ENCODE data around the gene UBE2D4.
"Not testable (repeated sequence)": the region's sequence is repeated elsewhere in the genome, so short reads cannot be mapped to it uniquely, and the experiment has no call there.

The UBE2D4 gene

DNA sequence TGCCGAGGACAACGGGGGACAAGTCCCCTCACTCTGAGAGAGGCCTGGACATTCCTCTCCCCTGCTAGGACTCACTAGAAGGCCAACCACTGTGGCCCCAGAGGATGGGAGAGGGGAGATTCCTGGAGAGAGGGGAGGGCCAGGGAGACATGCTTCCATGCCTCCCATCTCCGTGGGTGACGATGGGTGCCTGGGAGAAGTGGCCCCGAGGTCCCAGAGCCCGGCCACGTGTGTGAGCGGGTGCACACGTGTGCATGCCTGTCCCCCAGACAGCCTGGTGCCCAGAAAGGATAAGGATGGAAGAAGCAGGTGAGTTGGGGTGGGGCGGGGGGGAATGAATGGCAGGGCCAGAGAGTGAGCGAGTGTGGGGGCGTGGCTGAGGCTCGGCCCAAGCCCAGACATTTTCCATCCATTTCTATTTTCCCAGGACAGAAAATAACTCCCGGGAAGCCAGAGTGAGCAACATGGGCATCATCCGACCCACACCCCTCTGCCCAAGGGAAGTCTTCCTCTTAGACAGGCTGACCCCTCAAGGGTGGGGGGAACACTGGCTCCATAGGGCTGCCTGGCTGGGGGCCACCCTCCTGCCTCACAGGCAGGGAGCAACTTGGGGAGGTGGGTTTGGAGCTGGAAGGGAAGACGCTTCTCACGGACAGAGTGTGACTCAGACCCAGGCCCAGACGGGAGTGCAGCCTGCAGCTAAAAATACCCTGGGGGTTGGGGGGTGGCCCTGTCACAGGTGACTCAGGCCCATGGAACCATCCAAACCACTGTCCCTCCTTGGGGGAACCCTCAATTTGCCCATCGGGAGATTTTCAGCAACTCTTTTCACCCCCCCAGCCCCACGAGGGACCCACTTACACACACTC lies 42.2 kb downstream of the UBE2D4 start:
- not testable (repeated sequence) for DNase-seq

DNA sequence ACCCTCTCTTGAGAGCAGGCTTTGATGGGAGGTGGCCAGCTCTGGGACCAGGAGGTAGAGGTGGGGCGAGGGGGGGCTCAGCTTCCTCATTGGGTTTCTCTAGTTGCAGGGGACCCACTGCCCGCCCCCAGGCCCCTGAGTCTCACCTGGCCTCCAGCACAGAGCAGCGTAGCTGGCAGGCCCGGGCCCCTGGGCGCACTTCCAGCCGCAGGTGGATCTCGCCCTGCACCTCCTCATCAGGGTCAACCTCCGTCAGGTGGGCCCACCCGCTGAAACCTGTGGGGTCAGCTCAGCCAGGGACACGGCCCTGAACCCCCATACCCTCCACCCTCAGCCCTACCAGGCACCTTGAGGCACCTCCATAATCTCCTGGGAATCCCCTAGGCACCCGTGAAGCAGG lies 43.4 kb downstream of the UBE2D4 start:
- DNase-seq: not testable (repeated sequence)

DNA sequence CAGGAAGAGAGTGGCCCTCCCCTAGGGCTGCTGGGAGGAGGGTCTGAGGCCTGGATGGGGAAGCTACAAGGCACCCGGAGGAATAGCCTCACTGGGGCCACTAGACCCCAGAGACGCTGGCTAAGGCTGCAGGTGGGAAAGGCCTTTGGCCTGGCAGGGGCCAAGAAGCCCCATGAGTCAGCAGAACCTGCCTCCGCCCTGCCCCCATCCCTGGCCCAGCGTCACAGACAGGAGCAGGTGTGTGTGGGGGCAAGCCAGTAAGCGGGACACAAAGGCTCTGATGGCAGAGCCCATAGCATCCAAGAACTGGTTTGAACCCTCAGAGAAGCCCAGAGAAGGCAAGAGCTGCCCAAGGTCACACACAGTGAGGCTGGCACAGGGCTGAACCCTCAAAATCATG lies 44.5 kb downstream of the UBE2D4 start:
- not testable (repeated sequence) for DNase-seq

DNA sequence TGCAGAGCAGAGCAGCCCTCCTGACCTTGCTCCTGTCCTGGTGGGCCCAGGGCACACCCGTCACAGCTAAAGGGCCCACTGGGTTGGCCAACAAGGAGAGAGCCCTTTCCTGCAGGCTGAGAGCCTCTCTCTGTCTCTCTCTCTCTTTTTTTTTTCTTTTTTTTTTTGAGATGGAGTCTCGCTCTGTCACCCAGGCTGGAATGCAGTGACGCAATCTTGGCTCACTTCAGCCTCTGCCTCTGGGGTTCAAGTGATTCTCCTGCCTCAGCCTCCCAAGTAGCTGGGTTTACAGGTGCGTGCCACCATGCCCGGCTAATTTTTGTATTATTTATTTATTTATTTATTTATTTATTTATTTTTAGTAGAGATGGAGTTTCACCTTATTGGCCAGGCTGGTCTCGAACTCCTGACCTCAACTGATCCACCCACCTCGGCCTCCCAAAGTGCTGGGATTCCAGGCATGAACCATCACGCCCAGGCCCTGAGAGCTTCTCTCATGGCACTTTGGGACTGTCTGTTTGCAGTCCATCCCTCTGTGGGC lies 47.9 kb downstream of the UBE2D4 start:
- not testable (repeated sequence) for DNase-seq

DNA sequence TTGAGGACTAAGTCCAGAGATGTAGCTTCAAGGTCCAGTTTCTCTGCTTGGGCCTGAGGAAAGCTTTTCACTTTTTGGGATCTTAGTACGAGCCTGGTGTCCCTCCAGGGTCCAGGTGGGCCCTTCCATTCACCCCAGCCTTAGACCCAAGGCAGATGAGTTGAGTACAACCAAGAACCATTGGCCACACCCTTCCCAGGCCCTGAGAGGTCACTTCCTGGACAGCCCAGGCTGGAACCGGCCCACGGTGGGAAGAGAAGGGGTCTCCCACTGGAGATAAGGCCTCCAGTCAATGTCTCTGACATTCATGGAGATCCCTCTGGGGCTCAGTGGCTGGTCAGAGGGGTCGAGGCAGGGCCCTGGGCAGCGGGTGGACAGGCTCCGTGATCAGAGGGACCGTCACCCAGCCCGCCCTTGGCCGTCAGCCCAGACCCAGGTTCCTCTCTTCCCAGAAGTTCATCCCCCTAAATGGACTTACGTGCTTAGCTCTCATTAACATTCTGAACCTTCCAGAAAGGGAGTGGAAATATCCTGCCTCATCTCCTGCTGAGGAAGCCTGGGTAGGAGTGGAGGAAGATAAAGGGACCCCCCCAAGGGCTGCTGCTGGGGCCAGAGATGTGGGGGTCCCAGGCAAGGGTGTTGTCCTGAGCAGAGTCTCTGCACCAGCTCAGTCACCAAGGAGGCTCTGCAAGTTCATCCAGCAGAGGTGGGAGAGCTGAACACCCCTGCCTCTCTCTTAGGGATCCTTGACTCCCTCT lies 48.7 kb downstream of the UBE2D4 start:
- DNase-seq: not testable (repeated sequence)

DNA sequence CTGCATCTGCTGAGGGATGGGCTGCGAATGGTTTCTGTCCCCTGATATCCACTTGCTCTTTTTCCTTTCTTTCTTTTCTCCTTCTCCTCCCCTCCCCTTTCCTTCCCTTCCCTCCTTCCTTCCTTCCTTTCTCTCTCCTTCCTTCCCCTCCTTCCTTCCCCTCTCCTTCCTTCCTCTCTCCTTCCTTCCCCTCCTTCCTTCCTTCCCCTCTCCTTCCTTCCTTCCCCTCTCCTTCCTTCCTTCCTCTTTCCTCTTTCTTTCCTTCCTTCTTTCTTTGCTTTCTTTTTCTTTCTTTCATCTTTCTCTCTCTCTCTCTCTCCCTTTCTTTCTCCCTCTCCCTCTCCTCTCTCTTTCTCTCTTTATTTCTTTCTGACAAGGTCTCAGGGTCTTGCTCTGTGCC lies 51.3 kb downstream of the UBE2D4 start:
- DNase-seq: no peak

DNA sequence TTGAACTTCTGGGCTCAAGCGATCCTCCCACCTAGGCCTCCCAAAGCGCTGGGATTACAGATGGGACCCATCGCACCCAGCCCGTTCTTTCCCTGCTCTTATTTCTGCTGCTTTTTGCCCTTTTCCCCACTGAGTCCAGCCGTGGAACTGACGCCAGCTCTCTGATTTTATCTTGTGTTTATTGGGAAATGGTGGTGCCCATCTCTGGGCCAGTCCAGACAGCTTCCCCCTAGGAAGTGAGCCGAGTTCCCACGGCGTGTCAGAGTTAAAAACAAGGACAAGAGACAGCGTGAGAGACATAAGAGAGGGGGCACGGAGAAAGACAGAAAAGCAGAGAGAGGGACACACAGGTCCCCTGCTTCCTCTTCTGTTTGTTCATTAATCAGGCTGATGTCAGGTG lies 51.9 kb downstream of the UBE2D4 start:
- DNase-seq: not testable (repeated sequence)

DNA sequence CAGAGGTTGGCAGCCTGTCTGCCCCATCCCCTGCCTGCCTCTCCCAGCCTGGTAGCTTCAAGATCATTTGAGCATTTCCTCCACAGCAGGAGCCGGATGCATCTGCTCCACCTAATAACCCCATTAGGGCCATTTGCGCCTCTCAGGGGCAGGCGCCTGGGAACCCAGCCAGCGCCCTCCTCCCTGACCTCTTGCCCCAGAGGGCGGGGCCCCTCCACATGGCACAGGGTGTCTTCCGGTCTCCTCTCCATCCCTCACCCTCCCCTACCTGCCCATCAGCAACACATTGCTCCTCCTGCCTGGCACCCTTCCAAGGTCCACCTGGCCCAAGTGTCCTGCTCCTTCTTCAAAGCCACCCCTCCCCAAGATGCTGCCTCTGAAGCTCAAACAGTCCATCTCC lies 56.6 kb downstream of the UBE2D4 start:
- DNase-seq: not testable (repeated sequence)

DNA sequence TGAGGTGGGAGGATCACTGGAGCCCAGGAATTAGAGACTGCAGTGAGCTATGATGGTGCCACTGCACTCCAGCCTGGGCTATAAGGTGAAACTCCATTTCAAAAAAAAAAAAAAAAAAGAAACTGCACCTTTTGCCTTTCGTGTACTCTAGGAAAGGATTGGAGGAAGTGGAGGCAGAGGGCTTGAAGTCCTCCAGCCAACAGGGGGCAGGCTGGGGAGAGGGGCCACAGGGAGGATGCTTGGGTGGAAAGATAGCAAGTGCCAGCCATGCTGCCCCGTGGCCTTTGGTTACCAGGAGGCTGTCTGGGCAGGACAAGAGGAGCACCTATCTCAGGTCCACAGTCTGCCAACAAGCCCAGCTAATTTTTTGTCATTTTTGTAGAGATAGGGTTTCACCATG lies 57.5 kb downstream of the UBE2D4 start:
- DNase-seq: not testable (repeated sequence)

DNA sequence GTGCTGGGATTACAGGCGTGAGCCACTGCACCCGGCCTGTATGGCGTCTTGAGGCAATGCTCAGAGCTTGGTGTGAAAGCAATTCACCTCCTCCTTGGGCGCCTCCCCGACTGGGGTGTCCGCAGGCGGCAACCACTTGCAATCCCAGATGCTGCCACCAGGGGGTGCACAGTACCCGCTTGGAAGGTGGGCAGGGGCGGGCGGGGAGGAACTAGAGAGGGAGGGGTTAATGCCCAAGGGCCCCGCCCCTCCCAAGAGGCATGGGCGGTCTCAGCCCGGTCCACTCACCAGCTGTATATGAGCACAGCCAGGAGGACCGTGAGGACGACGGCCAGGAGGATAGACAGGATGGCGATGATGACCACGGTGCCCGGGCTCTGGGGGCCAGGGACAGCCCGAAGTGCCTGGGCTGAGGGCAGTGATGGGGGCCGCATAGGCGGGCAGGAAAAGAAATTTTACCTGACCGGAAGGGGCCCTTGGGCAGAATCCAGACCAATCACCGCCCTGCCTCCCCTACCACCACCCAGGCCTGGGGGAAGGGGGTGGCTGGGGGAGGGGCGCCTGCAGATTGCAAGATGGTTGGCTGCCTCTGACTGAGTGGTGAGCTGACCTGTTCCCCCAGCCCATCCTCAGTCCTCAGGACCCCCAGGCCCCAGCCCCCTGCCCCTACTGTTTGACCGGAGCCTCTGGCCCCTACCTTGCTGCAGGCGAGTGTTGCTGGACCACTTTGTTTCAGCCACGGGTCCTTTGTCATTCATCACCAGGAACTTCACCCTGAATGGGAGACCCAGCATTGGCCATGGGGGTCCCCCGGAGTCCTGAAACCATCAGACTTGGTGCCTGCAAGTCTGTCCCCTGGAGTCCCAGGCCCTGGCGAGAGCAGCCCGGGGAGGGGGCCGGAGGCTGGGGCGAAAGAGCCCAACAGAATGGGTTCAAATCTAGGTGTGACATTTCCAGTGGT lies 59.9 kb downstream of the UBE2D4 start:
- peak; percentile 76 to 84 for DNase-seq

DNA sequence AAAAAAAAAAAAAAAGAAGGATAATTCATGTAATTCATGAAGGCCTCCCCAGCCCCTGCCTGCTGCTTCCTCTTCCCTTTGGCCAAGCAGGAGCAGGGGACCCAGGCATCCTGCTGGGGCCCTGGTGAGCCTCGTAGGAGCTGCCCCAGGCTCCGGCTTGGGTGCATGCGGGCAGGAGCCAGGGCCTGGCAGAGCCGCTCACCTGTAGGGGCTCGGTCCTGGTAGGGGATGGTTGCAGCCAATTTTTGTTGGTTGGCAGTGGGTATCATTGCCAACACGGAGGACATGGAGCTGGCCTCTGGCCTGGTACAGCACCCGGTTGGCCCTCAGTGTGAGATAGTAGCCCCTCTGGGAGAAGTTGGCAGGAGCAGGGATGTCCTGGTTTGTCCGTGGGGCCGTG lies 61.2 kb downstream of the UBE2D4 start:
- DNase-seq: not testable (repeated sequence)

DNA sequence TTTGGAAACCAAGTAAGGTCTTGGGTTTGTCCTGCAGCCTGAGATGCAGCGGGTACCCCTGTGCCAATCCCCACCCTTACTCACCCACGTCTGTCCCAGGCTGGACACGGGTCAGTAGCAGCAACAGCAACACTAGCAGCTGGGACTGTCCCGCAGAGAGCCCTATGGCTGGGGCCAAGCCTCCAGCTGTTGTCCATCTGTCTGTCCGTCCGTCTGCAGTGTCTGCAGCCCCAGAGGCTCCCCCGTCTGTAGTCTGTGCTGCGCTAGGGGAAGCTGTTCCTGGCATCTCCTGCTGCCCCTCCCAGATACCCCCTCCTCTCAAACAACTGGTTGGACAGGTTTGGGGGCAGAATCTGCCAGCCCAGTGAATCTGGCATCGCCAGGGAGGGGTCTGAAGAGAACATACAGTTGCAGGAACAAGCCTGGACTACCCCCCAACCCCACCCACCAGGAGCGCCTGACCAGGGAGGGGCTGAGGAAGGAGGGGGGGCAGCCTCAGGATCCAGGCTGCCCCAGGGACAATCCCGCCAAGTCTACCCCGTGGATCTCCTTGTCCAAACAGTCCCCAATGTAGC lies 63.9 kb downstream of the UBE2D4 start:
- not testable (repeated sequence) for DNase-seq

DNA sequence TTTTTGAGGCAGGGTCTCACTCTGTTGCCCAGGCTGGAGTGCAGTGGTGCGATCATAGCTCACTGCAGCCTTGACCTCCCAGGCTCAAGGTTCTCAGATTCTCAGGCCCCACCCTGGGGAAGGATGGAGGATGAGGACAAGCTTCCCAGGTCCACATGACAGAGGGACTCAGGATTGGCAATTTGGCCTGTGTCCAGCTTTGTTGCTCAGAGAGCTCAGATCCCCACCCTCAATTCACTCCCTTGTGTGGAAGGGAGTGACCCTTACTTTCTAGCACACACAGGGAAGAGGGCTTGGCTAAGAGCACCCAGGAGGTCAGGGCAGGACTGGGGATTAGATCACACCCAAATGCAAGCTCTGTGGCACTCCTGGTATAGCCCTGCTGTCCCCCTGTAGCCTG lies 64.6 kb downstream of the UBE2D4 start:
- not testable (repeated sequence) for DNase-seq

DNA sequence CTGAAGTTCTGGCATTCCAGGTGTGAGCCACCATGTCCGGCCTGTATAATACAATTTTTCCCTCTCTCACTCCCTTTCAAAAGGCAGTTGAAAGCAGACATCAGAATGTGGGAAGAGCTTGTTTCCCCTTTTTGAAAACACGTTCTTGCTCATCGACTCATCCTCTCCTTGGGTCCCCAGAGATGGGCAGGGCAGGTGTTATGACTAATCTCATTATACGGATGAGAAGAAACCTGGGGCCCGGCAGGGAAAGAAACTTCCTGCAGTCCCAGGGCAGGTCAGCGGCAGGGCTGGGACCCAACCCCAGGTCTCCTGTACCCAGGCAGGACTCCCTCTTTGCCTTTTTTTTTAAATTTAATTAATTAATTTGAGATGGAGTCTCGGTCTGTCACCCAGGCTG lies 66.7 kb downstream of the UBE2D4 start:
- DNase-seq: not testable (repeated sequence)

DNA sequence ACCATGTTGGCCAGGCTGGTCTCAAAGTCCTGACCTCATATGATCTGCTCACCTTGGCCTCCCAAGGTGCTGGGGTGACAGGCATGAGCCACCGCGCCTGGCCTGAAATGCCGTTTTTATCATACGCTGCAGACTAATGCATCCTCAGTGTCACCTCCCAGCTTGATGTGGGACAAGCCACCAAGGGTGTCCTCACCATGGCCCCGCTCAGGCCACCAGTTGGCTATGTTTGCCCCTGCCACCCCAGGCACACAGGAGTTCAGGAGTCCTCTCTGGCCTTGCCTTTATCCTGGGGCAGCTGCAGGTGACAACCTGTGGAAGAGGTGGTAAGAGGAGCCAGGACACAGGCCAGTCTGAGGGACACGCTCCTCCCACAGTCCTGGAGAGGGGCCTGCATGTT lies 68.4 kb downstream of the UBE2D4 start:
- not testable (repeated sequence) for DNase-seq

DNA sequence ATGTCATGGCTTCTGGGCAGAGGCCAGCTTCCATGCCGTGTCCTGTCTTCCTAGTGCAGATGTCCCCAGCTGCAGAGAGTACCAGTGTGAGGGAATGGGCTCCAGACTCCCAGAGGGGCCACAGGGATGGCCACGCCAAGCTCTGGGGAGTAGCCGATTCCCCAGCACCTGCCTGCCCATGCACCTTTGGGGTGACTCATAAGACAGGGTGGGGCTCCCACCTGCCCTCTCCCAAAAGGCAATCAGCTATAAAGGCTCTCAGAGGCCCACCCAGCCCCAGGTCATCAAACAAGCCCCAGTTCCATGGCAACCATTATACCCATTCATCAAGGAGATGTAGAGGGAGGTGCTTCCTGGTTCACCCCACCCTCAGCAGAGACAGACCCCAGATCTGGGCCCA lies 71.3 kb downstream of the UBE2D4 start, which contains the start of gene SPDYE1:
Gene SPDYE1 (plus strand): TSS at position 366 of the 400 bp plus-strand sequence. CDS start 2,053 bp downstream, outside the sequence.
- not testable (repeated sequence) for DNase-seq

Measured in stimulated activated CD4-positive, alpha-beta T cell treated with anti-CD3 and anti-CD28 coated beads, Interleukin-4, amount 100 ng/mL, for 4 hours (primary cell).